ENCODE data around the gene SLC18B1.
"Not testable (repeated sequence)": the region's sequence is repeated elsewhere in the genome, so short reads cannot be mapped to it uniquely, and the experiment has no call there.

SLC18B1 gene

GRCh38 chr6:132798869-132799538 lies 567 bp upstream of the SLC18B1 start:
- peak; percentile 60 for DNase-seq (ENCODE audit: low spot score)

- DNase-seq (ENCODE audit: low spot score): no peak
Measured at GRCh38 chr6:132795461-132795860, 3.0 kb downstream of the SLC18B1 start.

GRCh38 chr6:132792510-132792909 lies 5.9 kb downstream of the SLC18B1 start:
- no peak for DNase-seq (ENCODE audit: low spot score)

- no peak for DNase-seq (ENCODE audit: low spot score)
Measured at GRCh38 chr6:132790450-132790849, 8.0 kb downstream of the SLC18B1 start.

- no peak for DNase-seq (ENCODE audit: low spot score)
Measured at GRCh38 chr6:132789396-132789776, 9.1 kb downstream of the SLC18B1 start.

GRCh38 chr6:132788658-132789395 lies 9.6 kb downstream of the SLC18B1 start:
- no peak for DNase-seq (ENCODE audit: low spot score)

GRCh38 chr6:132785936-132786335 lies 12.5 kb downstream of the SLC18B1 start:
- no peak for DNase-seq (ENCODE audit: low spot score)

- DNase-seq (ENCODE audit: low spot score): peak; percentile 35
Measured at GRCh38 chr6:132780770-132781371, 17.6 kb downstream of the SLC18B1 start.

- DNase-seq (ENCODE audit: low spot score): not testable (repeated sequence)
Measured at GRCh38 chr6:132777881-132778280, 20.6 kb downstream of the SLC18B1 start.

- no peak for DNase-seq (ENCODE audit: low spot score)
Measured at GRCh38 chr6:132768051-132768517, 30.4 kb downstream of the SLC18B1 start.

GRCh38 chr6:132765560-132765959 lies 32.9 kb downstream of the SLC18B1 start:
- DNase-seq (ENCODE audit: low spot score): no peak

- DNase-seq (ENCODE audit: low spot score): peak; percentile 66
Measured at GRCh38 chr6:132764370-132764769, 34.1 kb downstream of the SLC18B1 start.

- no peak for DNase-seq (ENCODE audit: low spot score)
Measured at GRCh38 chr6:132763269-132763668, 35.2 kb downstream of the SLC18B1 start.

- no peak for DNase-seq (ENCODE audit: low spot score)
Measured at GRCh38 chr6:132760256-132760655, 38.2 kb downstream of the SLC18B1 start.

- DNase-seq (ENCODE audit: low spot score): no peak
Measured at GRCh38 chr6:132758689-132759088, 39.7 kb downstream of the SLC18B1 start.

GRCh38 chr6:132752255-132752654 lies 46.2 kb downstream of the SLC18B1 start:
- DNase-seq (ENCODE audit: low spot score): no peak

GRCh38 chr6:132751828-132752227 lies 46.6 kb downstream of the SLC18B1 start:
- DNase-seq (ENCODE audit: low spot score): no peak

- no peak for DNase-seq (ENCODE audit: low spot score)
Measured at GRCh38 chr6:132751306-132751705, 47.1 kb downstream of the SLC18B1 start.

GRCh38 chr6:132750455-132751248 lies 47.8 kb downstream of the SLC18B1 start:
- DNase-seq (ENCODE audit: low spot score): no peak

- DNase-seq (ENCODE audit: low spot score): no peak
Measured at GRCh38 chr6:132749111-132749510, 49.3 kb downstream of the SLC18B1 start.

- DNase-seq (ENCODE audit: low spot score): no peak
Measured at GRCh38 chr6:132748446-132748845, 50.0 kb downstream of the SLC18B1 start.

GRCh38 chr6:132746048-132746447 lies 52.4 kb downstream of the SLC18B1 start:
- DNase-seq (ENCODE audit: low spot score): no peak

All from AG08396 (cell line).